NCI-H2171 treated with DMSO at 0.1 percent for 48 hours (cell line): ENCODE results near the gene ZNF493.

Source experiments
- DNase-seq: peaks from one replicate; lab custom pipeline; 2025; lab: John Stamatoyannopoulos, UW

ZNF493 gene

GRCh38 chr19:21463449-21464105 is 66.6 kb downstream of the ZNF493 start:
- no peak for DNase-seq

DNA sequence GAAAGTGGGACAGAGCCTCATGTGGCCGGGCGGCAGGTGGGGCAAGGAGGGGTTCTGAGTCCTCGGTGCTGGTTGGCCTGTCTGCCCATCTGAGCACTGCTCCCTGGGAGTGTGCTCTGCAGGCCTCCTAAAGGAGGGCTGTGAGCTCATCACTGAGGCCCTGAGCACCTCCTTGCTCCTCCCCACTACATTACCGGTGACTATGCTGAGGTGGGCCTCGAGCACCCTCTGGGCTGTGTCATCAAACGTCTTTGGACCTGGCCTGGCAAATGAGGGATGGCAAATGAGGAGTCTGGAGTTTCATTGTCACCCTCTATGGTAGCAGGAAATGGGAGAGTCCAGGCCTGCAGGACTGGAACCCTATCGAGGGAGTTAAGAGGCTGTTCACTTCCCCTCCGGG is 69.7 kb downstream of the ZNF493 start:
- no peak for DNase-seq

DNA sequence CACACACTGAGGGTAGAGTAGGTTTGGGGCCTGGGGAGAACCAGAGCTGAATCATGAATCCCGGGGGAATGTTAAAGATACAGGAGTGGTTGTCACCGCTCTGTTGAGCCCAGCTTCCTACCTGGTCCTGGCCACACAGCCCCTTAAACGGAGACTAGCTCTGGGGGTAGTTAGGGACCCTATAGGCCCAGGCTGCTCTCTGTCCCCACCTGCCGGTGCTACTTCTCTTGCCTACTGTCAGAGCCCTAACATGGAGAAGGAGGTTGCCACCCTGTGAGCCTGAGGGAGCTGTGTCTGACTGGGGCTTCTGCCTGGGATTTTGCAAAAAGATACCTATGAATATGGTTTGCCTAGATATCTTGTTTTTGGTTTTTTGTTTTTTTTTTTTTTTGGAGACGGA is 71.9 kb downstream of the ZNF493 start:
- DNase-seq = no peak

DNA sequence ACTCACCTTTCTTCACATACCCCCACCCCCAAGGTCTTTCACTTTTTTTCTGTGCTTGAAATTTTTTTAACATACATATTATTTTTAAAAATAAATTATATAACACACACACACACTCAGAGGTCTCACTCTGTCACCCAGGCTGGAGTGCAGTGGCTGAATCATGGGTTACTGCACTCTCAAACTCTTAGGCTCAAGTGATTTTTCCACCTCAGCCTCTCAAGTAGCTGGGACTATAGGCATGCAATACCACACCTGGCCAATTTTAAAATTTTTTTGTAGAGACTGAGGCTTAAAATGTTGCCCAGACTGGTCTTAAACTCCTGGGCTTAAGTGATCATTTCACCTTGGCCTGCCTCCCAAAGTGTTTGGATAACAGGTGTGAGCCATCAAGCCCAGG is 75.6 kb downstream of the ZNF493 start:
- no peak for DNase-seq

GRCh38 chr19:21474671-21475181 is 77.8 kb downstream of the ZNF493 start:
- DNase-seq = no peak
